HG02623 (cell line): Measurements from ENCODE around the gene ZNF174.

Experiments used
- ATAC-seq: cut with Tn5 transposase; IDR thresholded peaks from one replicate; pipeline ENCODE4 v1.9.1; 2021; ENCODE audit warnings: moderate library complexity; ENCODE audit not compliant: unreplicated experiment

The ZNF174 gene

GRCh38 chr16:3443108-3444031 lies 42.4 kb downstream of the ZNF174 start, which contains the start of the genes NAA60 and ZNF597:
NAA60 (plus strand) TSS chr16:3443680; CDS start chr16:3476228, 32,548 bp downstream.
ZNF597 (minus strand) TSS chr16:3443504; CDS start chr16:3443153, 351 bp downstream.
- peak; percentile 76 for ATAC-seq

DNA sequence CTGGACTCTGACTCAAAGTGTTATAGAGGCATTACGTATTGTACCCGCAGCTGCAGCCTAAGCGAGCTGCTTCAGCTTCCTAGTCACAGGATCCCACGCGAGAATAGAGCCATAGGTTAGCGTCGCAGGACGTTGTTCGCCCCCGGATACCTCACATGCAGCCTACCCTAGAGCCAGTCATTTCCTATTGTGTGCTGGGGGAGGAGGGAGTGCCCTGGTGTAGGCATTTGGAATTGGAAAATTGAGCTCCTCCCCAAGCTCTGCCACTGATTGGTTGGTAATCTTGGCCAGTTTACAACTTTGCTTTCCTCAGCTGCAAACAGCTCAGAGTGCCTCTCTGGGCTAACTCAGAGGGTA lies 43.0 kb downstream of the ZNF174 start:
- no peak for ATAC-seq

- ATAC-seq: no peak
Observed at GRCh38 chr16:3454093-3454492, 53.1 kb downstream of the ZNF174 start.

- no peak for ATAC-seq
Observed at GRCh38 chr16:3454631-3455147, 53.7 kb downstream of the ZNF174 start.

DNA sequence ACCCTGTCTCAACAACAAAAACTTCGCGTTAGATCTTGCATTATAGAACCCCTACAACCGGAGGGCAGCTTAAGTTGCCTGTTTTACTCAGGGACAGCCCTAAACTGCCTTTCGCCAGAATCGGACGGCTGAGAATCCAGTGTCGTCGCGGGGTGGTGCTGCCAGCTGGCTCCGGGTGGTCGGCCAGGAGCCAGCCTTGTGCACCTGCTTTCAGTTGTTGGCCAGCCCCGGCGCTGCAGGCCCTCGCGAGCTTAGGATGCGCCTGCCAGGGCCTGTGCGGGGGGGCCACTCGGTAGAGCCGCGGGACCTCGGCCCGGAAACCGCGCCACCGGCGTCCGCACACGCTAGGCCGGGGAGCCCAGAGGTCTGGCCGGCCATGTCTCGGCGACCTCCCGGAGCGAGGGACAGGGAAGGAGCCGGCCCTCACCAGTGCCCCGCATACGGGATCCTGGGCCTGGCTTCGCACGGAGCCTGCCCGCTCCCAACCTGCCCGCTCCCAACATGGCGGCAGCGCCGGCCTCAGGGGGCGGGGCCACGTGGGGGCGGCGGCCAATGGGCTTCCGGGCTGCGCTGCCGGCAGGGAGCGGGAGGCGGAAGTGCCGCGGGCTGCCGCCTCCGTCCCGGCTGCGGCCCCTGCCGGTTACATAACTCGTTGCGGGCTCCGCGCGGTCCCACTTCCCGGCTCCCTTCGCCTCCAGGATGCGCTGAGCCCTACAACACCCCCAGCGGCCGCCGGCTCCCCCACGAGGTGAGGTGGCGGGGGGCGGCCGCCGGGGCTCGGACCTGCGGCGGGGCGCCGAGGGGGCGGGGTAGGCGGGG lies 56.6 kb downstream of the ZNF174 start:
- peak; percentile 72 for ATAC-seq

DNA sequence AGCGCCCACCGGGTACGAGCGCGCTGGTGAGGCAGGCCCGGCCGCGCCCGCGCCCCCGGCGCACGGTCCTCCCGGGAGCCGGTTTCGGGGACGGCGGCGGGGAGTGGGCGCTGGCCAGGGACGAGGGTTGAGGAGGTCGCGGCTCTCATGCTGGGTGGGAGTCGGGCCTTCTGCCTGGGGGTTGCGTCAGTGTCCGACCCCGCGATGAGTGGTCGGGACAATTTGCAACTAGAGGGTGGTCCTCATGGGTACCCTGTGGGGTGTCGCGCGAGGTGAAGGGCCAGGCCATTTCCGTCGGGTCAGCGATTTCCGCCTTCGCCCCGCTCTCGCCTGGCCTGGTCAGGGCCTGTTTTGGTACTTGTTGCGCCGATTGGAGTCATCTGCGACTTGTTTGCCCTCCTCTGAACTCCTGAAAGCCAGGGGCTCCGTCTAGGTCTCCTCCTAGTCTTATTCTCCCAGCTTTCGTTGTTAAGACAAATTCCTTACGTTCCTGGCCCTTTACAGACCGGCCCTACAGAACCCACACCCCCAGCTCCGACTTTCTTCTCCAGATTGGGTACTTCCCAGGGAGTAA lies 57.4 kb downstream of the ZNF174 start:
- peak; percentile 8 for ATAC-seq

DNA sequence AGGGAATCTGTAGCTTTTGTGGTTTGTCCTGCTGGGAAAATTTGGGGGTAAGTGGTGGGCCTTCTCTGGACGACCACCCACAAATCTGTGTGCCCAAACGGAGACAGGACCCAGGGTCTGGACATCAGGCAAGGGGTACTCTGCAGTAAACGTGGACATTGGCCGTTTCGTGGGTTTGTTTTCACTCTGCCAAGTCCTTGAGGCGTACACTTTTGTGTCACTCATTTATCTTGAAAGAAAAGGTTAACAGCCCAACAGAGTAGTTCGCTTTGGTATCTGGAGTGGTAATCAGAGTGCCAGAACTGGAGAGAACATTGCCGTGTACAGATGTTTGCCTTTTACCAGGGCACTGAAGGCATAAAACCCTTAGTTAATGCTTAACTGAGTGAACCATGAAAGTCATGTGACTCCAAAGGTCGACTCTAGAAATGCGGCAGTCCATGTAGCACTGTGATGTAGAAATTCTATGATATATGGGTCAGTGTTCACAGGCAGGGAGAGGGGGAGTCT lies 57.9 kb downstream of the ZNF174 start:
- ATAC-seq: no peak
